HG02678 (cell line): ENCODE results near the gene KDM3A.
A peak's percentile ranks its signal among the peaks of the same experiment; 100 is the strongest.

ENCODE experiments used
- ATAC-seq: cut with Tn5 transposase; IDR thresholded peaks from one replicate; pipeline ENCODE4 v1.9.1; 2021; ENCODE audit warnings: mild to moderate bottlenecking, moderate library complexity; ENCODE audit not compliant: unreplicated experiment

Gene KDM3A

DNA sequence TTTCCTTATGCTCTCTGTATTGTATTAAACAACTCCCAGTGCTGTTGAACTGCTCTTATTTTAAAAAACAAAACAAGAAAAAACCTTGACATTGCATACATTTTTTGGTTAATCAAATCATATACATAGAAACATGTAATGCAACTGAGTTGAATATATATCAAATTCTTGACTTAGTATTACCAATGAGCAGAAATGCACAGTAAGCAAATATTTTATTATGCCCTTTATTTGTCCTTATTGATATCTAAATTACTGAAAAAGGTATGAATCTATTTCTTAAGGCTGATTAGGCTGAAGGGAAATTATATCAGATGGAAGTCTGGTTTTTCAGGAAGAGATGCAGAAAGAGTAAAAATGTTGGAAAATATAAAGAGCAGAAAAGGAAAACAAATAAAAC, 6.9 kb upstream of the KDM3A start:
- ATAC-seq: no peak

DNA sequence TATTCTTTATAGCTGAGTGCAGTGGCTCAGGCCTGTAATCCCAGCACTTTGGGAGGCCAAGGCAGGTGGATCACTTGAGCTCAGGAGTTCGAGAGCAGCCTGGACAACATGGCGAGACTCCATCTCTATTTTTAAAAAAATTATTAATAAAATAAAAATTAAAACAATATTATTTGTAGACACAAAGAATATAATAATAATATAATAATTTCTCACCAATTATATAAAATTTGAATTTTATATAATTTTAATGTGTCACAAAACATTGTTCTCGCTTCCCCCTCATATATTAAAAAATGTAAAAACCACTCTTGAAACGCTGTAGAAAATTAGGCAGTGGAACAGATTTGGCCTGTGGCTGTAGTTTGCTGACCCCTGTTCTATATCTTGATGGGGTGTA, 5.6 kb upstream of the KDM3A start:
- no peak for ATAC-seq

DNA sequence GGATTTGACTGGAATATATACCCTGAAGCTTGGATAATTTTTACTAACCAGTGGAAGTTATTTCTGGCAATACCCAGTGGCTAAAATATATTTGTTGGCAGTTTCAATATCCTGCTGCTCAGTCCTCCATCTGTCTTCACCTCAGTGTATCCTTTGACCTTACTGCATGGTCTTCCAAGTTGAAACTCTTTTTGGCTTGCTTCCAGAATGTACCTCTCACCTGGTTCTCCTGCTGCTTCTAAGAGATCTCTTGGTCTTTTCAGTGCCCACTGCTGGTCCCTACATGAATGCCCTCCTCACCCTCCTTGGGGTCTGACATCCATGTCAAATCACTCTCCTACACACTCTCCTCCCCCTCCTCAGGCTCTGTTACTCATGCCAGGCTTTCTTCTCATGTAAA, 4.8 kb upstream of the KDM3A start:
- ATAC-seq: no peak

DNA sequence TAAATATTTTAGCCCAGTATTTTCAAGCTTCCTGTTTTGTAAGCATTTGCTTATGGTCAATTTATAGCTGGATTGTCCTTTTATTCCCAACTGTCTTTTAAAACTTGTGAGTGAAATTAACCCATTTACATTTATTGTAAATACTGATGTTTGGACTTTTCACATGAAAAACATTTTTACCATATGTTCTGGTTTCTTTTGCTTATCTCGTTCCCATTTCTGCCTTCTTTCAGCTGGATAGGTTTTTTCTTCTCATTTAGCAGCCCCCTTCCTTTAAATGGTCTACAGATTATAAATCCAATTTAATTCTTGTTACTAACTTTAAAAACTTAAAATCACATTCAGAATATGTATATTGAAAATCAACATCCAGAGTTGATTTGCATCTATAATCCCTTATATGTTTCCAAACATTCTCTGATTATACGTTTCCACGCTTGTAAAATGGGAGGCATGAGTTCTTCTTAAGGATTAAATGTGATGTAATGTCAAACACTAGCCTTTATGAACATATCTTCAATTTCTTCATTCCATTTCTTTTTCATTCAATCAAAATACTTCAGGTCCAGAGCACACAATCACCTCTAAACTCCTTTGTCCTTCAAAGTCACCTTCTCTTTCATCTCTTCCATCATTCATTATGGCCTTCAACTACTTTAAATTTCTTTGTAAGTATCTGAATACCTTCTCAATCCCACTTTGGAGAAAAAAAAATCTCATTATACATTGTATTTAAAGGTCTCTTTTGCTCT, 1.1 kb upstream of the KDM3A start:
- ATAC-seq: no peak

DNA sequence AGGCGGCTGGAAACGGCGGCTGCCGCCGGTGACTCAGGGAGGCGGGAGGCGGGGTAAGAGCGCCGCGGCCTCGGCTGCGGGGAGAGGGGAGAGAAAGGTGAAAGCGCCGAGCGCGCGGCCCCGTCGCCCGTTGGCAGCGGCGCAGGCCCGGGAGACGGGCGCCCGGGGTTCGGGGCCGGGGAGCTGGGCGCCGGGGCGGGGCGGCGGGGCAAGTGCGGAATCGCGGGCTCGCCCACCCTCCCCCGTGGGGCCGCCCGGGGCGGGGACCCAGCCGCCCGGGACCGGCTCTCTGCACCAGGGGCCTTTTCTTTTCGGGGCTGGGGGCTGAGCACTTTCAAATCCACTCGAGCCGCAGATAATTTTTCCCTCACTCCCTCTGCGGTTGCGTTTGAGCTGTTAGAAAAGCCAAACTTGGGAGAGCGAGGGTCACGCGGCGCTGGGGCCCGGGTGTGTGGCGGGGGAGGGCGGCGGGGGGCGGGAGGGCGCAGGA, 266 bp downstream of the KDM3A start:
- ATAC-seq: peak; percentile 17

- peak; percentile 14 for ATAC-seq
Measured at GRCh38 chr2:86441882-86442641, 891 bp downstream of the KDM3A start.

- ATAC-seq: peak; percentile 64
Measured at GRCh38 chr2:86442642-86443005, 1.5 kb downstream of the KDM3A start.

DNA sequence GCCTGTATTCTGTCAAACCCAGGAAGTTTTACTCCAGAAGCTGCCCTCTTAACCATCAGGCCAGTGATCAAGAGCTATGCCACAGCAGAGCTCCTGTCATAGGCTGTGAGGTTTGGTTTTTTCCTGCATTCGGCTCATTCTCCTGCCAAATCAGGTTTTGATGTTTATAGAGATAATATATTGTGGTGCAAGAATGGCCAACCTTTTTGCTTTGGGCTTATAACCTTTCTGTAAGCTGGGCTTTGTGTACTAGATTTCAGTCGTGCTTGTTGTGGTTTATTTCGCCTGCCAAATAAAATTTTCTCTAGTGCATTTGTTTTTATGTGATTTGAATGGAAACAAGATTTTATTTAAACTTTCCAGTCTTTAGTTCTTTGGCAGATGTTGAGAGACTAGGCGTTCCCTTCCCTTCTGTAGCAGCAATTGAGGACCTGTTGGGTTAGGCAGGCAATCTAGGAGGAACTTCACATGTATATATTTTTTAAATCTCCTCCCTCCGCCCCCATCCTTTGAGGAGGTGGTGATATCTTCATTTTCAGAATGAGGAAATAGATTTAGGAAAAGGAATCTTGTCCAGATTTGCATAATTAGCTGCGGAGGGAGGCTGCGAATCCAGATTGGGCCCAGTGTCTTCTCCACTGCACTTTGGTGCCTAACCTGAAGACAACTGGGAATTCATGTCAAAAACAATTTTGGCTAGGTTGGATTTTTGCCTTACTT, 2.6 kb downstream of the KDM3A start:
- ATAC-seq: no peak

GRCh38 chr2:86445436-86445835, 4.3 kb downstream of the KDM3A start:
- ATAC-seq: no peak

GRCh38 chr2:86446060-86446459, 4.9 kb downstream of the KDM3A start:
- ATAC-seq: no peak

GRCh38 chr2:86453836-86454235, 12.7 kb downstream of the KDM3A start:
- no peak for ATAC-seq

GRCh38 chr2:86454238-86454637, 13.1 kb downstream of the KDM3A start:
- no peak for ATAC-seq

DNA sequence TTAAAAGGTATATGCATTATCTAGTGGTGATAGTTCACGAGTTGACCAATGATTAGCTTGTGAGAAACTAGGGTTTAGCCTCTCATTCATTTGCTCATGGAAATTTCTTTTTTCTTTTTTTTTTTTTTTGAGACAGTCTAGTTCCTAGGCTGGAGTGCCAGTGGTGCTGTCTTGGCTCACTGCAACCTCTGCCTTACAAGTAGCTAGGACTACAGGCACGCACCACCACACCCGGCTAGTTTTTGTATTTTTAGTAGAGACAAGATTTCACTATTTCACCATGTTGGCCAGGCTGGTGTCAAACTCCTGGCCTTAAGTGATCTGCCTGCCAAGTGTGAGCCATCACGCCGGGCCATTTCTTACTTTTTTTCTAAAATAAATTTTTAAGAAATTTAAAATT, 14.0 kb downstream of the KDM3A start:
- ATAC-seq: no peak

- ATAC-seq: no peak
Measured at GRCh38 chr2:86461042-86461743, 20.0 kb downstream of the KDM3A start.

- no peak for ATAC-seq
Measured at GRCh38 chr2:86464652-86465051, 23.5 kb downstream of the KDM3A start.

- ATAC-seq: no peak
Measured at GRCh38 chr2:86466306-86466705, 25.1 kb downstream of the KDM3A start.

DNA sequence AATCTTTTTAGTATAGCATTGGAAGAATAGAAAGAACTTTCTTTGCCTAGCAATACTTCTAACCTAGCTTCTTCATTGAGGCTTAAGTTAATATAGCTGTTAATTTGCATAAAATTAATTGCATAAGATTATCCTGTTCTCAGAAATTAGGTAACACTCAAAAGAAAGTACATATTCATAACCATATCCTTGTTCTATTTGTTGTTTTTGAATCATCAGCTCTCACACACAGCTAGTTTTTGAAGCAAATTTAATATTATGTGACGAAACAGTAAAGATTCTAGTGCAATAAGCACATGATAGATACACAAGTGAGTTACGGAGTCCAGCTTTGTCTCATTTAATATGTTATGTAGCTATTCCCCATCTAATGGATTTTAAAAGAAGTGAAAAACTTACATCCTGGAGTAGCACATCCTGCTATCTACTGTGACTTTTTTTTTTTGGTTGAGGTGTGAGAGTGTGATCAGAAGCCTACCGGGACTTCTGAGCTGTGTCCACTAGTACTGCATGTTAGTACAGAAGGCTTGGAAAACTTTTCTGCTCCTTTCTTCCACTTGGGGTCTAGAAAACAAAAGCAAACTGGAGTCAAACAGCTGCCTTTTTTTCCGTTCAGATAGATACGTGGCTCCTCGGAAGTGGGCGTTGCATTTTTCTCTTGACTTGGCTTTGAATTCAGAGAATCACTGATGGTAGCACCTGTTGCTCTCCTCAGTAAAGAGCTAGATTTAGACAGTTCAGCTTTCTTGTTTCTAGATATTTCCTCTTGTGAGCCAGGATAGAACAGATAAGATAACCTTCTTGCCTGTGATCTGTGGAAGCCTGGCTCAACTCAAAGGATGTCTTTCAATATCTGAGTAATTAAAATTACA, 27.2 kb downstream of the KDM3A start:
- ATAC-seq: no peak

DNA sequence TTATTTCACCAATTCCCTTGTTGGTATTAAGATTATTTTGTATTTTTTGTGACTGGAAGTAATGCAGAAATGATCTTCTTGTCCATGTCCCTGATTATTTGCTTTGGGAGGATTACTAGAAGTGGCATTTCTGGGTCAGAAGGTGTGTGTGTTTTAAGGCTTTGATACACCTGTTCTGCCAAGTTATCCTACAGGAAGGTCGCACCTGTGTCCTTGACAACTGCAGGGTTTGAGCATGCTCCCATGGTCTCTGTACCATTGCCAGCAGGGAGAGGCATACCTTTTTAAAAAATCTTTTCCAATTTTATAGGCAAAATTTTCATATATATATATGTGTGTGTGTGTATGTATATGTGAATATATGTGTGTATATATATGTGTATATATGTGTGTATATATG, 29.7 kb downstream of the KDM3A start:
- ATAC-seq: no peak

- ATAC-seq: no peak
Measured at GRCh38 chr2:86471637-86472036, 30.5 kb downstream of the KDM3A start.

DNA sequence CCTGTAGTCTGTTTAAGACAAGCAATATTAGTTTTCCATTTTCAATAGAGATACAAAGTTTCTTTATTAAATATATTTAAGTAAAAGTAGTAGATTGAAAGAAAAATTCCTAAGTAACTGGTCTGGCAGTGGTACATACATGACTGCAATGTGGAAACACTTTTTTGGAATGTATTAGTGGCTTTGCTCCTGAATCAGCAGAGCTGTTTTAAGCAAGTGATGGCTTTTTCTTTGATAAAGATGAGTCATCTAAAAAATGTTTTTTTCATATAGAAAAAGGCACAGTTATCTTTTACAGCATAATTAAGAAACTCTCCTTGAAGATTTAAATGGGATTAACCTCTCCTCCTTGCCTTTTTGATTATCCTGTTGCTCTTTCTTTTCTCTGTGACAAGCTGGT, 34.9 kb downstream of the KDM3A start:
- no peak for ATAC-seq
